Trophoblast cell (in vitro differentiated cells and primary cell): Measurements from ENCODE around the gene ROCK1.
A peak's percentile ranks its signal among the peaks of the same experiment; 100 is the strongest.

Source experiments
- DNase-seq, 2 donors: peaks; one replicate each; pipeline ENCODE4 v3.0.0-alpha.2; 2016
- H2AFZ ChIP-seq: 2 replicates; pipeline ENCODE4 v1.6.1; 2013; ENCODE audit warnings: low read length, moderate library complexity, mild to moderate bottlenecking; ENCODE audit not compliant: insufficient read depth, poor library complexity
- H2AK5ac ChIP-seq: 2 replicates; pipeline ENCODE4 v1.6.1; 2013; ENCODE audit warnings: mild to moderate bottlenecking, low read length
- H2BK120ac ChIP-seq: 2 replicates; pipeline ENCODE4 v1.6.1; 2013; ENCODE audit warnings: low read length, mild to moderate bottlenecking, moderate library complexity; ENCODE audit not compliant: insufficient read depth, poor library complexity
- H2BK12ac ChIP-seq: 2 replicates; pipeline ENCODE4 v1.6.1; 2013; ENCODE audit warnings: mild to moderate bottlenecking, low read length, moderate library complexity
- H2BK5ac ChIP-seq: 2 replicates; pipeline ENCODE4 v1.6.1; 2013; ENCODE audit warnings: low read length, low read depth, moderate library complexity, mild to moderate bottlenecking; ENCODE audit not compliant: poor library complexity
- H3K14ac ChIP-seq: 2 replicates; pipeline ENCODE4 v1.6.1; 2013; ENCODE audit warnings: mild to moderate bottlenecking, low read length
- H3K18ac ChIP-seq: 2 replicates; pipeline ENCODE4 v1.6.1; 2013; ENCODE audit warnings: mild to moderate bottlenecking, low read length
- H3K23ac ChIP-seq: 2 replicates; pipeline ENCODE4 v1.6.1; 2013; ENCODE audit warnings: low read length
- H3K27ac ChIP-seq: 2 replicates; pipeline ENCODE4 v1.5.1; 2013; ENCODE audit warnings: low read depth, mild to moderate bottlenecking, inconsistent platforms, low read length, moderate library complexity
- H3K27me3 ChIP-seq: 2 replicates; pipeline ENCODE4 v1.6.1; 2013; ENCODE audit warnings: inconsistent platforms, mild to moderate bottlenecking, low read length, moderate library complexity; ENCODE audit not compliant: insufficient read depth
- H3K36me3 ChIP-seq, 2 experiments: 1 replicate in 1 of 2; 2 replicates in 1 of 2; pipeline ENCODE4 v1.6.1; 2013; ENCODE audit warnings: low read length in 2 of 2, mild to moderate bottlenecking in 2 of 2, moderate library complexity in 1 of 2; ENCODE audit not compliant: insufficient read depth in 2 of 2, control insufficient read depth in 1 of 2
- H3K4ac ChIP-seq: 2 replicates; pipeline ENCODE4 v1.6.1; 2013; ENCODE audit warnings: low read depth, mild to moderate bottlenecking, low read length, moderate library complexity
- H3K4me1 ChIP-seq, 2 experiments: 1 replicate in 1 of 2; 2 replicates in 1 of 2; pipeline ENCODE4 v1.6.1; 2013; ENCODE audit warnings: low read length in 2 of 2, mild to moderate bottlenecking in 2 of 2, moderate library complexity in 1 of 2; ENCODE audit not compliant: insufficient read depth in 2 of 2, control insufficient read depth in 1 of 2
- H3K4me2 ChIP-seq: 2 replicates; pipeline ENCODE4 v1.6.1; 2013; ENCODE audit warnings: inconsistent platforms, mild to moderate bottlenecking, low read length, moderate library complexity
- H3K4me3 ChIP-seq: 2 replicates; pipeline ENCODE4 v1.5.1; 2013; ENCODE audit warnings: mild to moderate bottlenecking, low read depth, low read length, inconsistent platforms
- H3K79me1 ChIP-seq: one replicate; pipeline ENCODE4 v1.6.1; 2013; ENCODE audit warnings: low read length
- H3K79me2 ChIP-seq: 2 replicates; pipeline ENCODE4 v1.6.1; 2013; ENCODE audit warnings: low read length, mild to moderate bottlenecking; ENCODE audit not compliant: control insufficient read depth, insufficient read depth, poor library complexity
- H3K9ac ChIP-seq: 2 replicates; pipeline ENCODE4 v1.6.1; 2013; ENCODE audit warnings: mild to moderate bottlenecking, low read length
- H3K9me3 ChIP-seq: 2 replicates; pipeline ENCODE4 v1.6.1; 2013; ENCODE audit warnings: low read depth, mild to moderate bottlenecking, control low read depth, inconsistent platforms, low read length; ENCODE audit not compliant: insufficient read depth
- H4K12ac ChIP-seq: 2 replicates; pipeline ENCODE4 v1.6.1; 2013; ENCODE audit warnings: low read depth, mild to moderate bottlenecking, low read length, moderate library complexity
- H4K8ac ChIP-seq: 2 replicates; pipeline ENCODE4 v1.6.1; 2013; ENCODE audit warnings: low read depth, mild to moderate bottlenecking, low read length, moderate library complexity
- H4K91ac ChIP-seq: one replicate; pipeline ENCODE4 v1.6.1; 2013; ENCODE audit warnings: low read depth, mild to moderate bottlenecking, low read length, moderate library complexity
- WGBS: extraction: QIAGEN DNeasy Blood & Tissue Kit; methylation state at CpG from one replicate; pipeline ENCODE4 v1.1.7; 2013; ENCODE audit warnings: missing lambda C conversion rate; ENCODE audit not compliant: insufficient read length, insufficient coverage; ENCODE audit errors: extremely low coverage; 5-methylcytosine and 5-hydroxymethylcytosine counted together

Gene ROCK1

DNA sequence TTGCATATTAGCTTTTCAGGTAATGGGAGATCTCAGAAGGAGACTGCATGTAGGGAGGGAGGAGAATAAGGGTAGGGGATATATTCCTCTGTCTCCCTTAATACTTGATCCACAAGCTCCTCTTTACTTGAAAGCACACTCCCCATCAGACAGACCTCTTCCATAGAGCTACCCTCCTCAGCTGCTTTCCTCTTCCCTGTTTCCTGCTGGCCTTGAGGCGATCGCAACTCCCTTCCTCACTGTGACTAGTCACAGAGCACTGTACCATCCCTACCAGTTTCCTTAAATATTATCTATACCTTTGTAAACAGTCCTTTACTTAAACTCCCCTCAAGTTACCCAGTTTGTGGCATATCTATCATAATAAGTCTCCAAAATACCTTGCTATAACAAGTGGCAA is 10.9 kb downstream of the ROCK1 start:
- Histone ChIP-seq H2AFZ (no peak overlapping the region), H3K4me3 (no peak overlapping the region), H2AK5ac (no peak overlapping the region), H3K14ac (no peak overlapping the region), H3K79me2 (peaks cover 3% of the 10 kb centered on the region), H3K79me1 (no peaks in the 10 kb centered on the region), H3K4ac (no peak overlapping the region), H3K4me1 (peaks cover 0 to 3% of the 10 kb centered on the region in 2 experiments), H3K23ac (no peak overlapping the region), H3K18ac (no peak overlapping the region), H4K8ac (no peak overlapping the region), H3K27me3 (no peaks in the 10 kb centered on the region), H3K4me2 (no peak overlapping the region), H4K91ac (no peak overlapping the region), H3K36me3 (no peaks in the 10 kb centered on the region), H3K9me3 (no peaks in the 10 kb centered on the region), H2BK12ac (no peak overlapping the region), H3K27ac (no peak overlapping the region), H3K9ac (no peak overlapping the region), H4K12ac (no peak overlapping the region), H2BK120ac (no peak overlapping the region), H2BK5ac (no peak overlapping the region)
- WGBS, result no CpG with 5 or more reads among the region's 2 CpGs
- no peak for DNase-seq

DNA sequence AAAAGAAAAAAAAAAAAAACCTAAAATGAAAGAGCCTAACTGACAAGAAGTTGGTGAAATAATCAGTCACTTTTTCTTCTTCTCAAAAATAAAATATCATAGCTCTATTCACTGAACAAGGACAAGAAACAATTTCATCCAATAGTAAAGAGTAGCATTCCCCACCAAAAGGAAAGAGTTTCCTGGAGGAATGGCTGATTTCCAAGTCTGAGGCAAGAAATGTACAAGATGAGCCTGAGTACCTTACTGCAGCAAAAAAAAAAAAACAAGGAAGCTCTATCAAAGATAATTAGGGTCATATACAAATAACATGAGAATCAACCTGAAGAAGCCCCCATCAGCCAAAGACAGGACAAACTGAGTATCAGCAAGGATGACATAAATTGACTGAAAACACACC is 11.5 kb downstream of the ROCK1 start:
- Histone ChIP-seq H3K4me2 (no peak overlapping the region), H4K8ac (no peak overlapping the region), H3K23ac (no peak overlapping the region), H2BK12ac (no peak overlapping the region), H3K4me3 (no peak overlapping the region), H3K9ac (no peak overlapping the region), H2BK5ac (no peak overlapping the region), H3K14ac (no peak overlapping the region), H2BK120ac (no peak overlapping the region), H3K9me3 (no peaks in the 10 kb centered on the region), H3K27me3 (no peaks in the 10 kb centered on the region), H2AFZ (no peak overlapping the region), H3K18ac (no peak overlapping the region), H3K36me3 (no peaks in the 10 kb centered on the region), H3K79me1 (no peaks in the 10 kb centered on the region), H4K91ac (no peak overlapping the region), H4K12ac (no peak overlapping the region), H3K27ac (no peak overlapping the region), H2AK5ac (no peak overlapping the region), H3K4ac (no peak overlapping the region), H3K4me1 (peaks cover 0 to 3% of the 10 kb centered on the region in 2 experiments), H3K79me2 (peaks cover 3% of the 10 kb centered on the region)
- DNase-seq, result no peak

GRCh38 chr18:21099442-21099841 is 12.2 kb downstream of the ROCK1 start:
- H3K9me3 ChIP-seq, result no peaks in the 10 kb centered on the region
- H3K4me1 ChIP-seq, result peaks cover 0 to 3% of the 10 kb centered on the region in 2 experiments
- peaks cover 3% of the 10 kb centered on the region for H3K79me2 ChIP-seq
- H3K14ac ChIP-seq, result no peak overlapping the region
- no peak overlapping the region for H4K8ac ChIP-seq
- H2BK120ac ChIP-seq, result no peak overlapping the region
- no peak overlapping the region for H2BK12ac ChIP-seq
- WGBS, result no CpG with 5 or more reads among the region's 9 CpGs
- no peak overlapping the region for H4K12ac ChIP-seq
- no peaks in the 10 kb centered on the region for H3K36me3 ChIP-seq
- H3K27ac ChIP-seq, result no peak overlapping the region
- H3K79me1 ChIP-seq, result no peaks in the 10 kb centered on the region
- H3K9ac ChIP-seq, result no peak overlapping the region
- no peak for DNase-seq
- no peak overlapping the region for H3K23ac ChIP-seq
- no peak overlapping the region for H3K18ac ChIP-seq
- H2AFZ ChIP-seq, result no peak overlapping the region
- H2AK5ac ChIP-seq, result no peak overlapping the region
- no peak overlapping the region for H2BK5ac ChIP-seq
- no peaks in the 10 kb centered on the region for H3K27me3 ChIP-seq
- H3K4me3 ChIP-seq, result no peak overlapping the region
- H4K91ac ChIP-seq, result no peak overlapping the region
- H3K4ac ChIP-seq, result peak overlapping the region; percentile 89
- no peak overlapping the region for H3K4me2 ChIP-seq

- Histone ChIP-seq H3K4ac (no peak overlapping the region), H2AFZ (no peak overlapping the region), H4K91ac (no peak overlapping the region), H3K9me3 (no peaks in the 10 kb centered on the region), H4K12ac (no peak overlapping the region), H3K4me3 (no peak overlapping the region), H3K27ac (no peak overlapping the region), H3K18ac (no peak overlapping the region), H3K9ac (no peak overlapping the region), H3K79me1 (no peaks in the 10 kb centered on the region), H2BK12ac (no peak overlapping the region), H3K79me2 (peaks cover 3% of the 10 kb centered on the region), H3K4me2 (no peak overlapping the region), H3K36me3 (no peaks in the 10 kb centered on the region), H4K8ac (no peak overlapping the region), H2BK5ac (no peak overlapping the region), H3K4me1 (peaks cover 0 to 3% of the 10 kb centered on the region in 2 experiments), H3K27me3 (no peaks in the 10 kb centered on the region), H3K23ac (no peak overlapping the region), H2AK5ac (no peak overlapping the region), H2BK120ac (no peak overlapping the region), H3K14ac (no peak overlapping the region)
- no CpG with 5 or more reads among the region's 2 CpGs for WGBS
- no peak for DNase-seq
Observed at GRCh38 chr18:21096760-21097159, 14.9 kb downstream of the ROCK1 start.
